CD4-positive, alpha-beta T cell treated with Interleukin-1 beta for 1 hour (primary cell): ENCODE results near the gene MATN4.

Experiments used
- DNase-seq, 2 donors: peaks; one replicate each; pipeline ENCODE4 v3.0.0-alpha.2; 2020 to 2022

The MATN4 gene

GRCh38 chr20:45340236-45340847 lies 32.2 kb upstream of the MATN4 start:
- no peak for DNase-seq

GRCh38 chr20:45339799-45340198 lies 31.7 kb upstream of the MATN4 start:
- DNase-seq: no peak

- DNase-seq: no peak
These were observed 31.0 kb upstream of the MATN4 start for GRCh38 chr20:45339084-45339483.

GRCh38 chr20:45338121-45339030 lies 30.3 kb upstream of the MATN4 start:
- no peak for DNase-seq

GRCh38 chr20:45337367-45338120 lies 29.4 kb upstream of the MATN4 start:
- DNase-seq: no peak

- no peak for DNase-seq
These were observed 28.6 kb upstream of the MATN4 start for GRCh38 chr20:45336530-45337366.

GRCh38 chr20:45330476-45330875 lies 22.4 kb upstream of the MATN4 start:
- DNase-seq: no peak

GRCh38 chr20:45329497-45330319 lies 21.6 kb upstream of the MATN4 start:
- DNase-seq: no peak

- DNase-seq: no peak
These were observed 20.4 kb upstream of the MATN4 start for GRCh38 chr20:45328451-45328850.

GRCh38 chr20:45325371-45325770 lies 17.3 kb upstream of the MATN4 start:
- DNase-seq: no peak

- no peak for DNase-seq
These were observed 15.6 kb upstream of the MATN4 start for GRCh38 chr20:45323731-45324130.

GRCh38 chr20:45322952-45323383 lies 14.9 kb upstream of the MATN4 start:
- DNase-seq: peak; percentile 22 to 45

GRCh38 chr20:45320948-45321595 lies 13.0 kb upstream of the MATN4 start:
- DNase-seq: peak; percentile 35 to 62

GRCh38 chr20:45318948-45319347 lies 10.8 kb upstream of the MATN4 start:
- no peak for DNase-seq

GRCh38 chr20:45318386-45318939 lies 10.4 kb upstream of the MATN4 start:
- no peak for DNase-seq

- no peak for DNase-seq
These were observed 9.7 kb upstream of the MATN4 start for GRCh38 chr20:45317826-45318225.

- DNase-seq: no peak
These were observed 8.3 kb upstream of the MATN4 start for GRCh38 chr20:45316150-45317080.

- no peak for DNase-seq
These were observed 7.6 kb upstream of the MATN4 start for GRCh38 chr20:45315672-45316071.

- DNase-seq: no peak
These were observed 5.8 kb upstream of the MATN4 start for GRCh38 chr20:45313943-45314342.
